Pericardium fibroblast (primary cell): Measurements from ENCODE around the gene RHBDF1. TPM values are rescaled to one million over a fixed set of nuclear protein-coding genes. Genes with fewer than 3 reads are reported as not detected.

ENCODE experiments used
- total RNA-seq: library from RNA; depleted of rRNA; stranded (reverse); fragments of >200 nt; gene quantifications from 2 replicates; pipeline ENCODE4 v1.2.3, GENCODE V29; 2015

Gene RHBDF1, protein sequence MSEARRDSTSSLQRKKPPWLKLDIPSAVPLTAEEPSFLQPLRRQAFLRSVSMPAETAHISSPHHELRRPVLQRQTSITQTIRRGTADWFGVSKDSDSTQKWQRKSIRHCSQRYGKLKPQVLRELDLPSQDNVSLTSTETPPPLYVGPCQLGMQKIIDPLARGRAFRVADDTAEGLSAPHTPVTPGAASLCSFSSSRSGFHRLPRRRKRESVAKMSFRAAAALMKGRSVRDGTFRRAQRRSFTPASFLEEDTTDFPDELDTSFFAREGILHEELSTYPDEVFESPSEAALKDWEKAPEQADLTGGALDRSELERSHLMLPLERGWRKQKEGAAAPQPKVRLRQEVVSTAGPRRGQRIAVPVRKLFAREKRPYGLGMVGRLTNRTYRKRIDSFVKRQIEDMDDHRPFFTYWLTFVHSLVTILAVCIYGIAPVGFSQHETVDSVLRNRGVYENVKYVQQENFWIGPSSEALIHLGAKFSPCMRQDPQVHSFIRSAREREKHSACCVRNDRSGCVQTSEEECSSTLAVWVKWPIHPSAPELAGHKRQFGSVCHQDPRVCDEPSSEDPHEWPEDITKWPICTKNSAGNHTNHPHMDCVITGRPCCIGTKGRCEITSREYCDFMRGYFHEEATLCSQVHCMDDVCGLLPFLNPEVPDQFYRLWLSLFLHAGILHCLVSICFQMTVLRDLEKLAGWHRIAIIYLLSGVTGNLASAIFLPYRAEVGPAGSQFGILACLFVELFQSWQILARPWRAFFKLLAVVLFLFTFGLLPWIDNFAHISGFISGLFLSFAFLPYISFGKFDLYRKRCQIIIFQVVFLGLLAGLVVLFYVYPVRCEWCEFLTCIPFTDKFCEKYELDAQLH
- 49.1 and 57.4 TPM in 2 replicates for total RNA-seq

GRCh38 chr16:72561-73548, at the start of gene RHBDF1:
TSS of gene RHBDF1 (minus strand) at chr16:72631. CDS start at chr16:65015, 7,616 bp downstream.

DNA sequence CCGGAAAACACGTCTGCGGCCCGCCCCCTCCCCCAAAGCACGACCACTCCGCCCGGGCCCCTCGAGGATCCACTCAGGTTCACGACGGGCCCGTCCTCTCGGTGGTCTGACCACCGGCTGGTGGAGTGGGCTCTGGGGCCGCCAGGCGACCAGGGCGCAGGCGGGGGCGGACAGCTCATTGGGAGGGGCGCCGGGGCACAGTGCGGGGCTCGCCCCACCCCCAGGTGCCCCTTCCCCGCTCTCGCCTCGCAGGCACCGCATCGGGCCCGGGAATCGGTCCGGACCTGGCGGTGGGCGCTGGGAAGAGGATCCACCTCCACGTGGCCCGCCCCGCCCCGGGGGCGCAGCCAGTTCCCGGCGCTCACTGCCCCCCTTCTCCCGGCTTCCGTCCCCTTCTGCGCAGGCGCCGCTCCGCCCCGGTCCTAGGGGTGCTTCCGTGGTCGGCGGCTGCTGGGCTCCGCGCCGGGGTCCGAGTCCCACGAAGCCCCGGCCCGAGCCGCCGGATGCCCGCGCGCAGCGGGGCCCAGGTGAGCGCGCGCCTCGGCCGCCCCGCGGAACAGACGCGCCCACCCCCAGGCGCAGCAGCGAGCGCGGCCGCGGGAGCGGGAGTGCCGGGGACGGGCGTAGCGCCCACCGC, 5.5 kb upstream of the RHBDF1 start, which contains the start of gene MPG:
TSS of gene MPG (plus strand) at position 419 of the 637 bp plus-strand sequence. CDS start at position 504, 85 bp downstream.

GRCh38 chr16:53346-54236, 18.8 kb downstream of the RHBDF1 start, which contains the start of the genes POLR3K and SNRNP25:
TSS of gene POLR3K (minus strand) at chr16:53608. CDS start at chr16:53586, 22 bp downstream.
TSS of gene SNRNP25 (plus strand) at chr16:53828. CDS start at chr16:54017, 189 bp downstream.

Other genes starting within 250 kb of the RHBDF1 start
- gene POLR3K, start 19.0 kb downstream of the RHBDF1 start, total RNA-seq = 2.4 and 3.6 TPM in 2 replicates
- gene SNRNP25, start 18.8 kb downstream of the RHBDF1 start, total RNA-seq = 21.6 and 22.4 TPM in 2 replicates
- gene MPG, start 5.6 kb upstream of the RHBDF1 start, total RNA-seq = 228 and 320 TPM in 2 replicates
- 8.3 and 27.8 TPM in 2 replicates for gene NPRL3, start 66.0 kb upstream of the RHBDF1 start, total RNA-seq
- not detected in 2 replicates for gene HBZ, start 80.0 kb upstream of the RHBDF1 start, total RNA-seq
- gene HBM, start 93.3 kb upstream of the RHBDF1 start, total RNA-seq = not detected in 2 replicates
- 6.0 TPM in 1 of 2 replicates, not detected in the other for gene HBA2, start 100.2 kb upstream of the RHBDF1 start, total RNA-seq
- 1.9 TPM in 1 of 2 replicates, not detected in the other for gene HBA1, start 104.0 kb upstream of the RHBDF1 start, total RNA-seq
- not detected in 2 replicates for gene HBQ1, start 107.8 kb upstream of the RHBDF1 start, total RNA-seq
- gene LUC7L, start 156.8 kb upstream of the RHBDF1 start, total RNA-seq = 20.9 and 44.8 TPM in 2 replicates
- 74.6 and 138 TPM in 2 replicates for gene FAM234A, start 162.2 kb upstream of the RHBDF1 start, total RNA-seq
- gene RGS11, start 203.3 kb upstream of the RHBDF1 start, total RNA-seq = 0.94 and 3.4 TPM in 2 replicates
- 2.8 TPM in 1 of 2 replicates, not detected in the other for gene ARHGDIG, start 208.0 kb upstream of the RHBDF1 start, total RNA-seq
- gene PDIA2, start 210.5 kb upstream of the RHBDF1 start, total RNA-seq = 0.09 and 0.12 TPM in 2 replicates